Measurements from ENCODE around the gene DESI2. TPM values are rescaled to one million over a fixed set of nuclear protein-coding genes. Genes with fewer than 3 reads are reported as not detected.

The DESI2 gene
- total RNA-seq, 3 donors from 2014 or later (not counting 1 experiment from before 2014, with no cell fraction given) = 24.1 to 30.5 (median 25.4) TPM

- Histone ChIP-seq H3K9me3 (ENCODE audit: control insufficient read depth, insufficient read depth, low read length) (no peaks in the 10 kb centered on the region), H3K4me3 (ENCODE audit: low read length) (no peak overlapping the region), H3K27me3 (ENCODE audit: control insufficient read depth, insufficient read depth, low read length) (no peaks in the 10 kb centered on the region), H3K4me1 (ENCODE audit: control insufficient read depth, insufficient read depth, low read length) (no peaks in the 10 kb centered on the region), H3K27ac (ENCODE audit: low read length) (no peak overlapping the region), H3K36me3 (ENCODE audit: control insufficient read depth, insufficient read depth, low read length) (peaks cover 34% of the 10 kb centered on the region)
- H3K4me1 Mint-ChIP-seq = no peaks in the 10 kb centered on the region
- ATAC-seq (no peak), DNase-seq (no peak)
- no peak overlapping the region for H3K27ac Mint-ChIP-seq
- WGBS (ENCODE audit: insufficient coverage) = 99% methylated on average over 4 of the region's 4 CpGs
- no peak for TF ChIP-seq CTCF (IDR thresholded peaks at IDR 0.05)
- H3K9me3 Mint-ChIP-seq = peaks cover 0 to 4% of the 10 kb centered on the region in 2 donors
- intact Hi-C loops (cut with micrococcal nuclease) = no loop called here
- H3K36me3 Mint-ChIP-seq = peaks cover 26% of the 10 kb centered on the region
- H3K27me3 Mint-ChIP-seq (ENCODE audit: low read depth in 2 of 2) = no peaks in the 10 kb centered on the region
- no peak overlapping the region for H3K4me3 Mint-ChIP-seq
These were observed 46.8 kb downstream of the DESI2 start for GRCh38 chr1:244699741-244700140.

GRCh38 chr1:244700808-244701207 lies 47.9 kb downstream of the DESI2 start:
- no peak for TF ChIP-seq CTCF (IDR thresholded peaks at IDR 0.05)
- Mint-ChIP-seq H3K4me3 (no peak overlapping the region), H3K4me1 (no peaks in the 10 kb centered on the region), H3K36me3 (peaks cover 26% of the 10 kb centered on the region), H3K27me3 (ENCODE audit: low read depth in 2 of 2) (no peaks in the 10 kb centered on the region), H3K9me3 (peaks cover 0 to 4% of the 10 kb centered on the region in 2 donors), H3K27ac (no peak overlapping the region)
- no peaks in the 10 kb centered on the region for H3K27me3 ChIP-seq (ENCODE audit: control insufficient read depth, insufficient read depth, low read length)
- no peaks in the 10 kb centered on the region for H3K4me1 ChIP-seq (ENCODE audit: control insufficient read depth, insufficient read depth, low read length)
- ATAC-seq (no peak), DNase-seq (no peak)
- H3K36me3 ChIP-seq (ENCODE audit: control insufficient read depth, insufficient read depth, low read length) = peaks cover 34% of the 10 kb centered on the region
- no peaks in the 10 kb centered on the region for H3K9me3 ChIP-seq (ENCODE audit: control insufficient read depth, insufficient read depth, low read length)
- no peak overlapping the region for H3K4me3 ChIP-seq (ENCODE audit: low read length)
- intact Hi-C loops (cut with micrococcal nuclease) = no loop called here
- 89% methylated on average over 1 of the region's 1 CpG for WGBS (ENCODE audit: insufficient coverage)
- H3K27ac ChIP-seq (ENCODE audit: low read length) = no peak overlapping the region

- H3K27me3 Mint-ChIP-seq (ENCODE audit: low read depth in 2 of 2) = no peaks in the 10 kb centered on the region
- H3K9me3 Mint-ChIP-seq = peaks cover 0 to 4% of the 10 kb centered on the region in 2 donors
- peaks cover 20% of the 10 kb centered on the region for H3K36me3 Mint-ChIP-seq
These were observed 49.7 kb downstream of the DESI2 start for GRCh38 chr1:244702620-244703019.

More at GRCh38 chr1:244702620-244703019, 49.7 kb downstream of the DESI2 start:
- H3K9me3 ChIP-seq (ENCODE audit: control insufficient read depth, insufficient read depth, low read length) = no peaks in the 10 kb centered on the region
- no peak for TF ChIP-seq CTCF (IDR thresholded peaks at IDR 0.05)
- Mint-ChIP-seq H3K27ac (no peak overlapping the region), H3K4me1 (no peaks in the 10 kb centered on the region), H3K4me3 (no peak overlapping the region)
- peaks cover 41% of the 10 kb centered on the region for H3K36me3 ChIP-seq (ENCODE audit: control insufficient read depth, insufficient read depth, low read length)
- 93% methylated on average over 2 of the region's 3 CpGs for WGBS (ENCODE audit: insufficient coverage)
- intact Hi-C loops (cut with micrococcal nuclease) = no loop called here
- no peaks in the 10 kb centered on the region for H3K27me3 ChIP-seq (ENCODE audit: control insufficient read depth, insufficient read depth, low read length)
- no peak for ATAC-seq
- DNase-seq = no peak
- H3K4me3 ChIP-seq (ENCODE audit: low read length) = no peak overlapping the region
- H3K4me1 ChIP-seq (ENCODE audit: control insufficient read depth, insufficient read depth, low read length) = no peaks in the 10 kb centered on the region
- H3K27ac ChIP-seq (ENCODE audit: low read length) = no peak overlapping the region
